Activated CD4-positive, alpha-beta T cell treated with anti-CD3 and anti-CD28 coated beads, Interleukin-10, Interleukin-2, amounts not matched to agents 100 ng/mL and 50 ng/mL, durations not matched to agents 16 hours and 8 hours (primary cell): Measurements from ENCODE around the gene NKX1-1.

Experiments
- DNase-seq: peaks from one replicate; pipeline ENCODE4 v3.0.0-alpha.2; 2020

Gene NKX1-1

DNA sequence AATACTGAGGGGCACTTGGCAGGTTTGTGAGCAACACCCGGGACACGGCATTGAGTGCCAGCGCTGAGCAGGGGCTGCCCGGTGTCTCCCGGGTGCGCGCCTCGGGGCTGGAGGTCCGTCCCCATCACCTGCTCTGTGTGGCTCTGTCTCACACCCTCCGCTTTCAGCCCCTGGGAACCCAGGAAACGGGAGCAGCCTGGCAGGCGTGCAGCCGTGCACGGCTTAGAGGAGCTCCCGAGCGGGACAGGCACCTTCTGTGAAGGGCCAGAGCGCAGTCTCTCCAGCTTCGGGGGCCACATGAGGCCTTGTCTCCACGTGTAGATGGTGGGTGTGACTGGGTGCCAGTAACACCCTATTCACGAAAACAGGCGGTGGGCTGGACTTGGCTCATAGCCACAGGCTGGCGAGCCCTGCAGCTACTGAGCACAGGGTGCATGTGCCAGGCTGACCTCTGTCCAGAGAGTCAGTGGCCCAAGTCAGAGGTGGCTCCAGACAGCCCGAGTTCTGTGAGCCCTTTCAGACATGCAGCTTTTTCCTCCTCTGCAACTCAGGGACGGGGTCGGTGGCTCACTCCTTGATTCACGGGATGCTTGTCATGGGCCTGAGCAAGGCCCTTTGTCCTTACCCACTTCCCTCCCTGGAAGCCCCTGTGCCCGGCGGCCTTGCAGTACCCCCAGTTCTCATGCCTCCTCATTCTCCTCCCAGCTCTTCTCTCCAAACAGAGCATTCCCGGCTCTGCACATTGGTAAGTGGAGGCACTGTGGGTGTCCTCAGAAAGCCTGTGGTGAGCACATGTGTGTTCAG, 35.7 kb downstream of the NKX1-1 start:
- no peak for DNase-seq

DNA sequence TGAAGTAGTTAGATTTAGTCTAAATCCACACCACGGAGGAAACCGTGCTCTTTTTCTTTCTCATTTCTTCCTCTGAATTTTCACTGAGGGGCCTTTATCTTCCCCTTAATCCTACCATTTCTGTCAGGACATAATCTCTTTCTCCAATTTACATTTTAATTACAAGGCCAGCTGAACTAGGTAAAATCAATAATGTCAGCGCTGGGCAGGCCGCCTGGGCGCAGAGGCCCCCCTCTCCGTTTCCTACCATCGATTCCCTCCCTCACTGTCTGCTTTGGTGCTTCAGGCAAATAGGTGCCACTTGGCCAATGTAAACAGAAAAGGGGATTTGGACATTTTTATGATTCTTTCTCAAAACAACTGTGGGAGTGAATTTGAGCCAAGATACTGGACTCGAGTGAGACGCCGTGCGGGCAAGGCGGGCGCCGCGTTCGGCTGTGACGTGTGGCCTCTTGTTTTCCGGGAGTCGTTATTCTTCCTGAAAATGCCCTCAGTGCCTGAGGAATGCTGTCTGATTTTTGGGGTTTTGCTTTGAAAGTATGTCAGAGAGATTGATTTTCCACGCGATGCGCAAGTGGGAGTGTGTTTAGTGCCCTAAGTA, 36.7 kb downstream of the NKX1-1 start:
- no peak for DNase-seq

DNA sequence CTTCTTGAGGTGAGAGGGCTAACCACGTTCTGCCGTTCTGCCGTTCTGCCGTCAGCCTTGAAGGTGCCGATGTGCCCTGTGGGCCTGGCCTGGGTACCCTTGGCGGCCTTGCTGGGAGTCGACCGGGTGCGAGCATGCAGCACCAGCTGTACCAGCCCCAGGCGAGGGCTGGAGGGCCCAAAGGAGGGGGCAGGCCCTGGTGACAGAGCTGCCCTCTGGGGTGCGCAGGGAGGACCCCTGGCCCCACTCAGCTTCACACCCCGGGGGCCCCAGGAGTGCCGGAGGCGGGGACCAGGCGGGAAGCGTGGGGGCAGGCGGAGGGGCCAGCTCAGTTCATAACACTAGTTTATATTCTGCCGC, 37.2 kb downstream of the NKX1-1 start:
- DNase-seq = no peak

DNA sequence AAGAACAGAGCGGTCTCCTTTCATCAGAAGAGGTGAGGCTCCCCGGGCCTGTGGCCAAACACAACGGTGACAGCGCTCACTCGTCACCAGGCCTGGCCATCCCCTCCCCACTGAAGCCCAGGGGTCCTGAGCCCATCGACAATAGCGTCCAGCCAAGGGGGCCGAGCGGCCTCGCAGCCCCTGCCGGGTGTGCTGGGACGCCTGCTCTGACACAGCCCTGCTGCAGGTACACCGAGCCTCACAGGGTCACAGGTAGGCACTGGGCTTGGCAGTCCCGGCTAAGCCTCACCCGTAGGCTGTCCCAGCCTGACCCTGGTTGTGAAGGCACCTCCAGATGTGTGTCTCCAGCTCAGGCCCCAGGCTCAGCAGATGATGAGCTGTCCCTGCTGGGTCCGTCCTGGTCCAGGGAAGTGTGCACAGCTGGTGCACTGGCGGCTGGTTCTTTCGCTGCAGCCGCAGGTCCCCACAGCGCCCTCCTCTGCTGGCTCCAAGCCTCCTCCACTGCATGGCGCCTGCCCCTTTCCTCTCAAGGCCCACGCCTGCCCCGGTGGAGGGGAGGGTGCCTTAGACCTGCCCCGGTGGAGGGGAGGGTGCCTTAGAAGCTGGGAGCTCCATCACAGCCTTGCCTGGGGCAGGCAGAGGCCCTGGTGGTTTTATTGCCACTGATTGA, 37.7 kb downstream of the NKX1-1 start:
- no peak for DNase-seq

GRCh38 chr4:1367936-1368289, 38.3 kb downstream of the NKX1-1 start:
- no peak for DNase-seq

- no peak for DNase-seq
Measured at GRCh38 chr4:1367230-1367935, 38.9 kb downstream of the NKX1-1 start.

DNA sequence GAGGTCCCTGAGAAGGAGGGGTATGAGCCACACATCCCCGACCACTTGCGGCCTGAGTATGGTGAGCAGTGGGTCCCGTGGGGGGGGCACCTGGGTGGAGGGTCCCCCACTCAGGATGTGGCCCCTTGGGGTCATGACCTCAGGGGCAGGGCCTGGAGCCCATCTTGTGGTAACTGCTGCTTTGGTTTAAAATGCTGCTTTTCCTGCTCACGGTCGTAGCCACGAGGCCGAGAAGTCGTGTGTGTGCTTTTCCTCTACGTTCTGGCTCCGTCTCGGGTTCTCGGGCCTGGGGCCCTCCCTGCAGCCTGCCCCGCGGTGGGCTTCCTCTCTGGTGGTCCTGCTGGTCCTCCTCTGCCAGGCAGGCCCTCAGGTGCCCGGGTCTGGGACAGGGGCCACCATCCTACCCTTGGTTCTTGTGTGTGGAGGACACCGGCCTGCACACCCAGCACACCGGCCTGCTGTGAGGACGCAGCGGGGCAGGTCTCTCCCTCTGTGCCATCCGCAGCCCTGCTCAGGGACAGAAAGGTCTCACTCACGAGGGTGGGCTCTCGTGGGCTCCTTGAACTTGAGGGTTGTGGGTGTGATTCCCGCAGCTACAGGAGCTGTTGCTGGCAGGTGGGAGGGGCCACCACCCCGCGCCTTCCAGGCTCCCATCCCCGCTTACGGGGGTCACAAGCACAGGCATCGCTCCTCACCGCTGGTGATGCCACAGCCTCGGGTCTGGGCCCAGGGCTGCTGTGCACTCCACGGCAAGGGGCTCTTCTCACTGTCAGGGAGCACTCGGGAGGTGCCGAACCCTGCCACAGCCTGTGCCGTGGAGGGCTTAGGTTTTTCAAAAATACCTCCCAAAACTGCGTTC, 39.6 kb downstream of the NKX1-1 start:
- no peak for DNase-seq

GRCh38 chr4:1365271-1366178, 40.7 kb downstream of the NKX1-1 start:
- DNase-seq = no peak

GRCh38 chr4:1364748-1365147, 41.5 kb downstream of the NKX1-1 start:
- no peak for DNase-seq

DNA sequence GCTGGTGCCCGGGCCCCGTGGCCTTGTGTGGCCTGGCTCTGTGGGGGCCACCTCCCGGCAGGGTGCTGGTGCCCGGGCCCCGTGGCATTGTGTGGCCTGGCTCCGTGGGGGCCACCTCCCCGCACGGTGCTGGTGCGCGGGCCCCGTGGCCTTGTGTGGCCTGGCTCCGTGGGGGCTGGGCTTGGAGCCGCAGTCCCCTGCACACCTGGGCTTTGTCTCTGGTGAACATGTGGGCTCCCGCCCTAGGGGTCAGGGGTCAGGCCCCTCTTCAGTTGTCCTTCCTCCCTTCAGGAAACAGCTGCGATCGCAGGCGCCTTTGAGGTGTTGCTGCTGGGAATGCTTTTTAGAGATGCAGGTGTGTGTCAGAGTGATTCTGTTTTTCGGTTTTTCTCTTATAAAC, 42.0 kb downstream of the NKX1-1 start:
- DNase-seq = no peak

- no peak for DNase-seq
Measured at GRCh38 chr4:1363513-1363912, 42.7 kb downstream of the NKX1-1 start.

DNA sequence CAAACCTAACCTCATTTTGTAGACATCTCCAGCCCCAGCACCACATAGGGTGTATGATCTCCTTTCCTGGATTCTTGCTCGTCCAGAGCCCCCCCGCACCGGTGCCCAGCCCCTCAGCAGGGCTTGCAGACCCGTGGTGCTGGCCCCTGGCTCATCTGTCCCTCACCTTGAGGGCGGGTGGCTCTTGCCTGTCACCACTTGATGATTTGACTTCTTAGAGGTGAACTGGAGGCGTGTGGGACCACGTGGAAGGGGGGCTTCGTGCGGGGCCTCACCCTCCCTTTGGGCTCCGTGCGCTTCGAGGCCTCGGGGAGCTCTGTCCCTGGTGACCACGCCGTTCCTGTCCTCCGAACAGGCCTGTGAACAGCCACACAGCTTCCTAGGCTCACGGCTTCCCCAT, 43.7 kb downstream of the NKX1-1 start:
- no peak for DNase-seq

DNA sequence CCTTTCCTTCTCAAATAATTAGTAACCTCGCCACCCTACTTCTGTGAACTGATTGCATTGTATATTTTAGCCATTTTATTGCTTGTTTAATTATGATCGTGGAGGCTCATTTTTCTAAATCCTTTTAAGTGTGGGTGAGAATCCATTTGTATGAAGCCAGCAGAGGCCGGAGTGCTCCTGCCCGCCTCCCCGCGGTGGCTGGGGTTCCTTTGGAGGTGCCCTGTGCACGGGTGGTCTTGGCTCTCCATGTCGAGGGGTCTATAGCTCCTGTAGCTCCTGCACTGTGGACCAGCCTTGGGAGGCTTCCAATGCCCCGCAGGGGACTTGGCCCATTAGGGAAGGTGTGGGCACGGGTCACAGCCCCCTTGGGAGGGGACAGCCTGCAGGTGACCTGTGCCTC, 44.2 kb downstream of the NKX1-1 start:
- DNase-seq = no peak

GRCh38 chr4:1361431-1361830, 44.8 kb downstream of the NKX1-1 start:
- DNase-seq = no peak

- DNase-seq = no peak
Measured at GRCh38 chr4:1360423-1361283, 45.6 kb downstream of the NKX1-1 start.

DNA sequence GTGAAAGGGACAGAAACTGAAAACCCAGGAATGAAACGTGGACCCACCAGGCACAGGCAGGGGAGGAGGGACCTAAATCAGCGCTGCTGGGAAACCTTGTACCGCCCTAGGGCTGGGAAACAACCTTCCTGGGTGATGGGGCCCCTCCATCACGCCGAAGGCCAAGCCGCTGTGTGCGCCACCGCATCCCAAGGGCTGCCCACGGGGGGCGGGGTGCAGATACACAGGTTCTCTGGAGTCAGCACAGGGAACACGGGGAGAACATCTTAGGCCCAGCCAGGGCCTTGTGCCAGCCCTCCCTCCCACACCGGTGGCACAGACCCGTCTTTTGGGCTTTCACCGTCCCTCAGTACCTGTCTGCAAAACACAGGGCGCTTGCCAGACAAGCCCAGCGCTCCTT, 46.3 kb downstream of the NKX1-1 start:
- DNase-seq = no peak

GRCh38 chr4:1359144-1359501, 47.1 kb downstream of the NKX1-1 start:
- no peak for DNase-seq

DNA sequence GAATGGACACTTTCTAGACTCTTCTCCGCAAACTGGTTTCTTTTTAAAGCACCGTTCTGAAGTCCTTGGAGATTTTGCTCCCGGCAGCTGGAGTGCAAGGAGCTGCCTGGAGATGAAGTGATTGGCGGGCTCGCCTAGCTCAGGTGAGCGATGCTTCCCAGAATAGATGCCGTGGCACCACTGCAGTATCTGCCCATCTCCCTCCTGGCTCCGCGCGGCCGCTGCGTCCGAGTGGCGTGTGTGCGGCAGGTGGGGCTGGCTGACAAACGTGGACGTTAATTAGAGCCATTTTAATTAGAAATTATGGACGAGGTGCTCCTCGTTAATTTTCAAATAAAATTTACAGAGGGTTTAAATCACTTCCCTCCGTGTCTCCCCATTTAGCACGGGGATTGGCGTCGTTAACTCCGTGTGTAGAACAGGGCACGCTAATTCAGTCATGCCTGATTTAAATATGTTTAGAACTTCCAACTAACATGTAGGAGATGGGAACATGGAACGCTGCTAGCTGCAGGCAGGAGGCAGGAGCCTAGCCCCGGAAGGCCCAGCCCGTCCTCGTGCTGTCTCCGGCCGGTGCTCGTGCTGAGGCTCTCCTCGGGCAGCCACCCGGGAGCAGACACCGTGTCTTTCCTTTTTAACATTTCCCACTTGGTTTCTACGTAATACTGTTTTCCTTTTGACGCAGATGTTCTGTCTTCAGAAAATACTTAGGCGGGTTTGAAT, 47.7 kb downstream of the NKX1-1 start:
- DNase-seq = no peak

- no peak for DNase-seq
Measured at GRCh38 chr4:1357356-1358248, 48.6 kb downstream of the NKX1-1 start.
